NCI-H146 treated with DMSO at 0.1 percent for 48 hours (cell line): ENCODE measurements around the gene TRPM4.
"Not testable (repeated sequence)": the region's sequence is repeated elsewhere in the genome, so short reads cannot be mapped to it uniquely, and the experiment has no call there.

Experiments used
- DNase-seq: peaks from one replicate; lab custom pipeline; 2025; ENCODE audit not compliant: unreplicated experiment; lab: John Stamatoyannopoulos, UW

The TRPM4 gene

DNA sequence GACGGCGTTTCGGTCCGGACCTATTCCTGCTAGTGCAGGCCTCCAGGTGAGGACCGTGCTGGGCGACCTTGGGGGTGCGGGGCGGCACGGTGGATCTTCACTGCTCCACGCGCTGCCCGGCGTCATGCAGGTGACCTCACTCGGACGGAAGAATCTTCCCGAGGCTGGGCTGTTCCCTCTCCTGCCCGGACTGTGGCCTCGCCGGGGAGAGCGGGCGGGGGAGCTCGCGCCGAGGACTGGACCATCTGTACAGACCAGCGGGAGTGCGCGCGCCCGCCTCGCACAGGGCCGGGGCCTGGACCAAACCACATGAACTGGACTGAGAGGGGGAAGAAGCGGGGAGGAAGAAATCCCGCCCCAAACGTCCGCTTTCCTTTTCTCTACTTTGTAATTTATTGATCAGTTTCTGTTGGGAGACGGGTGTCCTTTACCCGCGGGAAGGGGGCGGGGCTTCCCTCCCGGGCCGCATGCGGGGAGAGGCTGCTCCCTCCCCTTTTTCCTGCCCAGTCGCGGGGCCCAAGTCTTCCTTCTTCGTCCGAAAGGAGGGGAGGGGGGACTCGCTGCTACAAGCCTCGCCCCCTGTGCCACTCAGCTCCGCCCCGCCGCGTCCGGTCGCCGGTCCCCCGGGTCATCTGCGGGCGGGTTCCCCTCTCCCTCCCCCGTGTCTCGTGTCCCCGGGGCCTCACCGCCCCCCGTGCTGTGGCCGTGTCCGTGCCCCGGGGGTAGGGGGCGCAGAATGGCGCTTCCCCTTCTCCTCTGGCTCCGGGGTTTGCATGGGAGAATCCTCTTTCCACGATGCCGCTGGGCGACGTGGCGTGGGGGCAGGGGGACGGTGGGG lies 7.3 kb upstream of the TRPM4 start:
- peak; percentile 92 for DNase-seq

DNA sequence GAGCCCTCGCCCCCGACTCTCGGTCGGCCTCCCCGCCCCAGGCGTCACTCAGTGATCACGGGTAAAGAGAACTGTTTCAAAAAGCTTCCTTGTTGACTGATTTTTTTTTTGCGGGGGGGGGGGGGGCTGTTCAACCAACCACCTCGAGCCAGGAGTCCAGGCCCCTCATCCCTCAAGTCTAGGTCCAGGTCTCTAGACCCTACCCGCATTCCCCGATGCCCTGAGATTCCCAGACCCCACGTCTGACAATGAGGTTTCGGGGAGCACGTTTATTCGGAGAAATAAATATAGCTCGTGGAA lies 6.7 kb upstream of the TRPM4 start:
- no peak for DNase-seq

DNA sequence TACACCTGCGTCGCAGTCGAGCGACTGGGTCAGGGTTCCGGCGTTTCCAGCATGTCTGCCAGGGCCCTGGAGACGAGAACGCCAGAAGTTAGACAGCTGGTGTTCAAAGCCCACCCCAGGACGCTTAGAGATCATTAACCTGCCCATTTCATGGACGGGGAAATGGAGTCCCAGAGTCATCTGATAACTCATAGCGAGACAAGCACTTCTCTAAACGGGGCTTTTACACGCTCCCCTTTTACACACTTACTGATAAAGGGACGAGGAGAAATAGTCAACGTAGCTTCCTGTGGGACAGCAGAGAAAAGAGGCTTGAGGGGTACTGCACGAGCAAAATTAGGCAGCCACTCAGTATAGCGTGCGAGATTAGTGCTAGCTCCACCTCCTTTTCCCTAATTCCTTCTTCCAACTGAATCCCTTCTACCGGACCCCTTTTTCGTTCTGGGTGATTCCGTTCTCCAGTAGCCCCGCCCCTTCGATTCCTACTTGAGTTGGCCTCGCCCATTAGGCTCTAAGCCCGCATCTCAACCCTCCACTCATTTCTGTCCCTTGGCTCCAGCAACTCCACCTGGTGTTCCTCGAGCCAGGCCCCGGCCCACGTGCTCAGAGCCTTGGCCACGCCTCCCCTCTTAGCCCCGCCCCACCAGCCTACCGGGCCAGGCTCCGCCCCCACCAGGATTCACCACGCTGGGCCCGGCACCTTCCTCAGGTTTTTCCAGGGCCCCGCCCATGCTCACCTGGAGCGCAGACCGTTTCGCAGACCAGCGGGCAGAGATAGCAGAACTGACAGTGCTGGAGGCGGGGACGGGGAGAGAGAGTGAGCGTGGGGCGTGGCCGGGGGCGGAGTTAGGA lies 6.1 kb upstream of the TRPM4 start:
- DNase-seq, result peak; percentile 58

DNA sequence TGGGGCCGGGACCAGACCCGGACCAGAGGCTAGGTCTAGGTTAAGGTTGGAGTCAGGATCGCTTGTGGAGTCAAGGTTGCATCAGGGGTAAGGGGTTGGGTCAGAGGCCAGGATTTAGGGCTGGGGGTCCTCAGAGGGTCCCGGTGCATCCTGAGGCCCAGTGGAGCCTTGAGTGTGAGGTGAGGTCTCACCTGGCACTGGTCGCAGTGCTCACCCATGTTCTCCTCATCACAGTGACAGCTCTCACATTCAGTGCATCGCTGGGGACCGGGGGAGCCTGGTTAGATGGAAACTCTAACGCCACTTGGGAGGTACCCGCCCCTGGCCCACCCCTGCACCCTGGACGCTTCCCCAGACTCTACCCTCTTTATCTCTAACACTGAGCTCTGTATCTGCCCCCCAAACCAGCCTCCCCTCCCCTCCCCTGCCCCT lies 5.5 kb upstream of the TRPM4 start:
- no peak for DNase-seq

DNA sequence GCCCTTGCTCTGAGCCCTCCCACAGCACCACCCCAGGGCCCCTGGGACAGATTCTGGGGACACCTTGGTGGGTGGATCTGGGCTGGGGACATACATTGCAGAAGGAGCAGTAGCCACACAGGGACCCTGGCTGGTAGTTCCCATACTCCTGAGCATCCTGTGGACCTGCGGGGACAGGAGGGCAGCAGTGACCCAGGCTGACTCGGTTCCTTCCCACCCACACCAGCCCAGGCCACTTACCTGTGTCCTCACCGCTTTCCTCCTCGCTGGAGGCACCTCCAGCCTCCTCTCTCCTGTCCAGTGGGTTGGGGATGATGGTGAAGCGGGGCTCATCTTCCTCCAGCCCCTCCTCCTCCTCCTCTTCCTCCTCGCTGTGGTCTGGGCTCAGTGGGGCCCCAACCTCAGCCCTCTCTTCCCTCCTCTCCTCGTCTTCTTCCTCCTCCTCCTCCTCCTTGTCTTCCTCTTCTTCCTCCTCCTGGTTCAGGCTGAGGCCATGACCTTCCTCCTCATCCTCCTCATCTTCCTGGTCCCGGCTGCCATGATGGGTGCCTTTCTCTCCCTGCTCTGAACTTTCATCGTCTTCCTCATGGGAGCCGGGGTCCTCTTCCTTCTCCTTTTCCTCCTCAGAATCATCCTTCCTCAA lies 4.3 kb upstream of the TRPM4 start:
- no peak for DNase-seq

DNA sequence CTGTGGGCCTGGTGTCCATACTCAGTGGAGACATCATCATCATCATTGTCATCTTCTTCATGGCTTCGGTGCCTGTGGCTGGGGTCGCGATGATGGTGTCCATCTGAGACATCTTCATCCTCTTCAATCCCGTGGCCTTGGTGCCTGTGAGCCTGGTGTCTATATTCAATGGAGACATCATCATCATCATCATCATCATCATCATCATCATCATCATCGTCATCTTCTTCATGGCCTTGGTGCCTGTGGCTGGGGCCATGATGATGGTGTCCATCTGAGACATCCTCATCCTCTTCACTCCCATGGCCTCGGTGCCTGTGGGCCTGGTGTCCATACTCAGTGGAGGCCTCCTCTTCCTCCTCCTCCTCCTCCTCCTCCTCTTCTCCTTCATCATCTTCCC lies 3.3 kb upstream of the TRPM4 start:
- no peak for DNase-seq

DNA sequence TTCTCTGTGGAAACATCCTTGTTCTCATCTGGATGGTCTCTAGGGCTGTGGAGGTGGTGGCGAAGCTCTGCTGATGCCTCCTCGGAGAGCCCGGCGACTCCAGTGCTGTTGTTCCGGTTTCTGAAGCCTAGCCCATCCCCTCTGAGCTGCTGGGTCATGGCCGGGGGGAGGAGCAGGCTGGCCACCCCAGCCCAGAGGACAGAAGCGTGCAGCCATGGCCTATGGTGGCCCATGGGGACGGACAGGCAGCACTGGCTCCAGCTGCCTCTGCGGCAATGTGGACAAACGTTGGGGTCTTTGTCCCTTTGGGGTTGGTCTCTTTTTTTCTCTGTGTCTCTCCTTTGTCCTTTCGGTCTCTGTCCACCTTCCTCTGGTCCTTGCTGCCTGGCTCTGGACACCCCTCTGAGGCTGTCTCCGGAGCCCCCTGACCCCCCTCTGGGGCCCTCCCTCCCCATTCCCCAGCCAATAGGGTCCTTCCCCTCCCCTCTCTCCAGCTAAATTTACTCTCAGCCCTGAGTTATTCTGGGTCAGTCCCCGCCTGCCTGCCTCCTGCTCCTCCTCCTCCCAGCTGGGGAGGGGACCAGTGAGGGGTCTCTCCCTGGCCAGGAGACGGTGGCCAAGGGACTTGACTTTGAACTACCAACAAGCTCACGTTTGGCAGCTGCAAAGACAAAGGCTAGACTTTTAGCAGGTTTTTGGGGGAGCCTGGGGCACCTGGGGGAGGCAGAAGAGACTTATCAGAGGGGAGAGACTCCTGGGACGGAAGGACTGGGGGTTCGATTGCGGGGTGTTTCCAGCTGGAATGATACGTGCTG lies 2.4 kb upstream of the TRPM4 start, which contains the start of gene HRC:
Gene HRC, minus strand, starts transcription at position 392 of the 815 bp plus-strand sequence. Its CDS starts 159 bp downstream, at position 233.
- no peak for DNase-seq

DNA sequence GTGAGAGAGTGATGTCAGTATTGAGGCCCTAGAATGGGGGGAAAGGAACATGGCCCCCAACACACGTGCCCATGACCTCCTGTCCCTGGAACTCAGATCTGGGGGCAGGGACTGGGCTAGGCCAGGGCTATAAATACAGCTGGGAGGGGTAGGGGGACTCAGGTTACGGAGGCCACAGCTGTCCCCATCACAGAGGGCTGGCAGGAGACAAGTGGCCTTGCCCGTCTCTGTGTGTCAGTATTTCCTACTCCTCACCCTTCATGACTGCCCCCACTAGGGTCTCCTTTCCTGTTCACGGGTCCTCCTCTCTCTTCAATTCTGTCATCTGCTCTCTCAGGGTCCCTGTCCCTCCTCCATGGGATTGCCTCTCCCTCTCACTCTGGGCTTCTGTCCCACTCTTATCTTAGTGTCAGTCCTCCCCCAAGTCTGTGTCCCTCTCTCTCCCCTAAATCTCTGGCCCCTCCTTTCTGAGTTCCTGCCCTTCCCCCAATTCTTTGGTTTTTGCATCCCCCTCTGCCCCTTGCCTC lies 1.7 kb upstream of the TRPM4 start:
- DNase-seq, result no peak

DNA sequence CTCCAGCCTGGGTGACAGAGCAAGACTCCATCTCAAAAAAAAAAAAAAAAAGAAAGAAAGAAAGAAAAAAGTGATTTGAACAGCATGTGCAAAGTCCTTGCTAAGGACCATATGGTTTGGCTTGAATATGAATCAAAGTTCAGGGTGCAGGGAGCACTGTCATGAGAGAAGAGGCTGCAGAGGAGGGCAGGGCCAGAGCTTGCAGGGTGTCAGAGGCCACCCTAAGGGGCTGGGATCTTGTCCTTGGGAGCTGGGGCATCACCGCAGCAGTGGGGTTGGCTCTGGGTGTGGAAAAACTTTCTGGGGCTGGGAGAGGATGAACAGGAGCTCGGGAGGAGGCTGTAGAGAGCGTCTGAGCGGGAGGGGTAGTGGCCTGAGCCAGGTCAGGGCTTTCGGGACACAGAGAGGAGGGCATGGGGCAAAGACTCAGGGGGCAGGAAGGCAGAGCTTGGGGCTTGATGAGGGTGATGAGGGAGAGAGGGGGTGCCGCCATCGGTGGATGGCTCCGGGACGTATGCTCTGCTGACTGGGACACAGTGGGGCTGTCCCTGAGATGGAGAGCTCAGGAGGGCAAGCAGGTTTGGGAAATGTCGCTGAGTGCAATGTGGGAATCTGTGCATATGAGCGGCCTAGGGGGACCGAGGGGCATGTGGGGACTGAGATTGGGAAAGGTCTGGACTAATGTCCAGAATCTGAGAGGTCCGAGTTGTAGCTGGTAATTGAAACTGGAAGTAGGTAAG lies 3.0 kb downstream of the TRPM4 start:
- no peak for DNase-seq

DNA sequence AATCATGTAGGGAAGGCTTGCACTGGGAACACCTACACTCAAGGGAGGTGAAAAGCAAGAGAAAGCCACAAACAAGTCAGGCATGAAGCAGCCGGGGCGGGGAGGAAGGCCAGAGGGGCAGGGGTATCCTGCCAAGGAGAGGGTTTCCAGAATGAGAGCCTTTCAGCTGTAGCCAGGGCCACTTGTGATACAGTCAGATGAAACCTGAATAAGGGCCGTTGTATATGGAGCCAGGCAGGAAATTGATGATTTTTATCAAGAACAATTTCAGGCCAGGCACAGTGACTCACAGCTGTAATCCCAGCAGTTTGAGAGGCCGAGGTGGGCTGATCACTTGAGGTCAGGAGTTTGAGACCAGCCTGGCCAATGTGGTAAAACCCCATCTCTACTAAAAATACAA lies 4.4 kb downstream of the TRPM4 start:
- no peak for DNase-seq

DNA sequence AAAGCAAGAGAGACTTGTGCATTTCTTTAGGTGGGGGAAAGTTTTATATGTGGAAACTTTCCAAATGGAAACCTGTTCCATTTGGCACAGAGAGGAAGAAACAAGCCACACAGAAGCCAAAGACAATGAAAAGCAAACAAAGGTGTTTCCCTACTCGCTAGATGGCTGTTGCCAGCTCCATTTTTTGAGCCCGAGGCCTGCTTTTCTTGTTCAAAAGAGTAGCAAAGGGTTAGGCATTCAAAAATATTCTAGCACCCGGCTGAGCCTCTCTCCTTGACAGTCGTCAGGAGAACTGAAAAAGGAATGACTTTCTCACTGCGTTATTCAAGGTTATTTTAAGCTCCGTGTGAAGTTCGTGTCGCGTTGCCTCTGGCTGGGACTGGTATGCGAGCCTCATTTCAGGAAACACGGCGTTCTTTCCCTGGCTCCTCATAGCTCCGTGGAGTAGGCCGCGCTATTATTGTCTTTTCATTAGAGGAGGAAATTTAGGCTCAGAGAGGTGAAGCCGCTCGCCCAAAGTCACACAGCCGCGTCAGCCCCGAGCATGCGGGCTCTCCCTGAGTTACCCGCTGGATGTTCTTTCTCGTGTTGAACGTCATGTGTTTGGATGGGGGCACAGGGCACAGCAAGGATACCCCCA lies 7.6 kb downstream of the TRPM4 start:
- DNase-seq, result no peak

DNA sequence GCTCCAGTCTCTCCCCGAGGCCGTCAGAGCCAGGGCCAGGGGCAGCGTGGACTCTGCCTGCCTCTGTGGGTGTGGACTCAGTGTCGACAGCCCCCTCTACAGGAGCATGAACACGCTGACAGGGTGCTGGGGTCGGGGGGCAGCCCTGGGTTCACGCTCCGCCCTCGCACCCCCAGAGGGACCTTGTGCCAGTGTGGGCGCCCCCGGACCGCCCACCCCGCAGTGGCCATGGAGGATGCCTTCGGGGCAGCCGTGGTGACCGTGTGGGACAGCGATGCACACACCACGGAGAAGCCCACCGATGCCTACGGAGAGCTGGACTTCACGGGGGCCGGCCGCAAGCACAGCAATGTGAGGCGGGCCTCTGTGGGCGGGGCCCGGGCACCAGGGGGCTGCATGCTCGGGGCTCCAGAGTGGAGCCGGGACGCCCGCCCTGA lies 8.3 kb downstream of the TRPM4 start:
- no peak for DNase-seq

DNA sequence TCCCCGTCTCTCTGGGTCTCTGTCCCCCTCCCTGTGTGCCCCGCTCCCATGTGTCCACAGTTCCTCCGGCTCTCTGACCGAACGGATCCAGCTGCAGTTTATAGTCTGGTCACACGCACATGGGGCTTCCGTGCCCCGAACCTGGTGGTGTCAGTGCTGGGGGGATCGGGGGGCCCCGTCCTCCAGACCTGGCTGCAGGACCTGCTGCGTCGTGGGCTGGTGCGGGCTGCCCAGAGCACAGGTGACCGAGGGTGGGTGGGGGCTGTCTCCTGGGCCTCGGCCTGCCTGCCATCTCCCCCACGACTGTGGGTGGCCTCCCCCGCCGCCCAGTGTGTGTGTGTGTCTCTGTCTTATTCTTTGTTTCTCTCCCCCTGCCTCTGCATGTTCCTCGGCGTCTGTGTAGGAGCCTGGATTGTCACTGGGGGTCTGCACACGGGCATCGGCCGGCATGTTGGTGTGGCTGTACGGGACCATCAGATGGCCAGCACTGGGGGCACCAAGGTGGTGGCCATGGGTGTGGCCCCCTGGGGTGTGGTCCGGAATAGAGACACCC lies 10.3 kb downstream of the TRPM4 start:
- DNase-seq, result no peak

DNA sequence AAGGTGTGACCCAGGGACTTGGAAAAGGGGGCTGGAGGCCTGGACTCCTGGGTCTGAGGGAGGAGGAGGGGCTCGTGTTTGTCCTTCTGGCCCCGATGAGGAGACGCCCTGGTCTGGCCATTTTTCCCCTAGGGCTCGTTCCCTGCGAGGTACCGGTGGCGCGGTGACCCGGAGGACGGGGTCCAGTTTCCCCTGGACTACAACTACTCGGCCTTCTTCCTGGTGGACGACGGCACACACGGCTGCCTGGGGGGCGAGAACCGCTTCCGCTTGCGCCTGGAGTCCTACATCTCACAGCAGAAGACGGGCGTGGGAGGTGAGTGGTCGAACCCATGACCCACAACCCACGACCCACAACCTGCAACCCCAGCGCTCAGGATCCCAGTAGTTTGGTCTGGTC lies 10.8 kb downstream of the TRPM4 start:
- DNase-seq, result no peak

DNA sequence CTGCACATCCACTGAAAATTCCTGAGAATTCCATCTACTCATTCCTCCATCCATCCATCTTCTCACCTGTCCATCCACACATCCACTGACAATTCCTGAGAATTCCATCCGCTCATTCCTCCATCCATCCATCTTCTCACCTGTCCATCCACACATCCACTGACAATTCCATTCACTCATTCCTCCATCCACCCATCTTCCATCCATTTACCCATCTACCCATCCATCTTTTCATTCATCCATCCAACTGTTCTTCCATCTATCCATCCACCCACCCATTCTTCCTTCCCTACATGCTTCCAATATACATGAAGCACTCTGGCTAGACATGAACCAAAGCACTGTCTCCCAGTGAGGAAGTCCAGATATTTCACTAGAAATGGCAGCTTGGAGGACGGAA lies 15.6 kb downstream of the TRPM4 start:
- DNase-seq, result no peak

DNA sequence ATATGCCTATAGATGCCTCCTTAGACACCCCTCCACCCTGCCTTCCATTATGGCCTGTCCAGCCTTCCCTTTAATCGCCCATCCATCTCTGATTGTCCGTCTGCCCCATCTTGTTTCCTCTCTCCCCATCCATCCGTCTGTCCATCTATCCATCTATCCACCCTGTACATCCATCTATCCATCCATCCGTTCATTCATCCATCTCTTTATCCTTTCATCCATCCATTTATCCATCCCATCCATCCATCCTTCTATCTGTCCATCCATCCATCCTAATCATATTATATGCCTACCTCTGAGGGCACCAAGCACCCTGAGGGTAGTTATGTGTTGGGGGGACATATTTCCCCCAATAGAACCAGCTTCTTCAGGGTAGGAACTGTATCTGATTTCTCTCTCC lies 23.1 kb downstream of the TRPM4 start:
- DNase-seq, result no peak

DNA sequence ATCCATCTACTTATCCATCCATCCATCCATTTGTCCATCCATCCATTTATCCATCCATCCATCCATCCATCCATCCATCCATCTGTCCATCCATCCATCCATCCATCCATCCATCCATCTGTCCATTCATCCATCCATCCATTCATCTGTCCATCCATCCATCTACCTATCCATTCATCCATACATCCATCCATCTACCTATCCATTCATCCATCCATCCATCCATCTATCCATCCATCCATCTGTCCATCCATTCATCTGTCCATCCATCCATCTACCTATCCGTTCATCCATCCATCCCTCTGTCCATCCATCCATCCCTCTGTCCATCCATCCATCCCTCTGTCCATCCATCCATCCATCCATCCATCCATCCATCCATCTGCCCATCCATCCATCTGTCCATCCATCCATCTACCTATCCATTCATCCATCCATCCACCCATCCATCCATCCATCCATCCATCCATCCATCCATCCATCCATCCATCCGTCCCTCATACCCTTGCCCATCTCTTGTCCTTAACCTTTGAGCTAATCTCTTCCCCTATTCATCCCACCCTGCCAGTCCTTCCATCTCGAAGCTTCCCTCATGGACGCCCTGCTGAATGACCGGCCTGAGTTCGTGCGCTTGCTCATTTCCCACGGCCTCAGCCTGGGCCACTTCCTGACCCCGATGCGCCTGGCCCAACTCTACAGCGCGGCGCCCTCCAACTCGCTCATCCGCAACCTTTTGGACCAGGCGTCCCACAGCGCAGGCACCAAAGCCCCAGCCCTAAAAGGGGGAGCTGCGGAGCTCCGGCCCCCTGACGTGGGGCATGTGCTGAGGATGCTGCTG lies 24.6 kb downstream of the TRPM4 start:
- DNase-seq, result not testable (repeated sequence)

DNA sequence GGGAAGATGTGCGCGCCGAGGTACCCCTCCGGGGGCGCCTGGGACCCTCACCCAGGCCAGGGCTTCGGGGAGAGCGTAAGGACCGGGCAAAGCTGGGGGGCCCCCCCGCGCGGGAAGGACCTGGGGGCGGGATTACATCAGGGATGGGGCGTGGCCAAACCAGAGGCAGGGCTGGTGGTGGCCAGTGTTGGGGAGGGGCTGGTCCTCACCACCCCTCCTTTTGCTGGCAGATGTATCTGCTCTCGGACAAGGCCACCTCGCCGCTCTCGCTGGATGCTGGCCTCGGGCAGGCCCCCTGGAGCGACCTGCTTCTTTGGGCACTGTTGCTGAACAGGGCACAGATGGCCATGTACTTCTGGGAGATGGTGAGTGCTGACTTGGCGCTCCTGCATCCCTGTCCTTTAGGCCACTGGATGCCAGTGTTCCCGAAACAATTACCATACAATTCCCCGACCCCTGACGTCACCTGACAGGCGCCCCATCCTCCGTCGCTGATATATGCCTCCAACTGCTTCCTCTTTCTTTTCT lies 25.3 kb downstream of the TRPM4 start:
- DNase-seq, result no peak
